Keratinocyte (primary cell): Measurements from ENCODE around the gene CUBN. TPM values are rescaled to one million over a fixed set of nuclear protein-coding genes. Genes with fewer than 3 reads are reported as not detected.

Experiments used
- DNase-seq: peaks from one replicate; pipeline ENCODE4 v3.0.0-alpha.2; 2011; ENCODE audit warnings: low read depth, missing footprints, low spot score
- FAIRE-seq: peaks from 2 replicates; lab custom pipeline; 2011; peaks lifted over from hg19 to GRCh38; lab: Jason Lieb, UNC
- H2AFZ ChIP-seq: 2 replicates; pipeline ENCODE4 v1.6.0; 2012; ENCODE audit warnings: low read length, control low read depth, inconsistent platforms; ENCODE audit not compliant: control insufficient read depth
- H3K27ac ChIP-seq: 2 replicates; pipeline ENCODE4 v1.5.1; 2011; ENCODE audit warnings: low read length; ENCODE audit not compliant: control insufficient read depth, insufficient read depth
- H3K27me3 ChIP-seq: 3 replicates; pipeline ENCODE4 v1.6.0; 2011; ENCODE audit warnings: low read length; ENCODE audit not compliant: control insufficient read depth, insufficient read depth; ENCODE audit errors: extremely low read depth
- H3K36me3 ChIP-seq, 2 experiments: 2 replicates in 1 of 2; 3 replicates in 1 of 2; pipeline ENCODE4 v1.5.1; 2011; ENCODE audit warnings: low read length in 2 of 2, mild to moderate bottlenecking in 1 of 2; ENCODE audit not compliant: control insufficient read depth in 2 of 2, insufficient read depth in 2 of 2; ENCODE audit errors: extremely low read depth in 1 of 2
- H3K4me1 ChIP-seq: 3 replicates; pipeline ENCODE4 v1.5.1; 2011; ENCODE audit warnings: low read length; ENCODE audit not compliant: control insufficient read depth, insufficient read depth; ENCODE audit errors: extremely low read depth
- H3K4me2 ChIP-seq: 3 replicates; pipeline ENCODE4 v1.6.0; 2011; ENCODE audit warnings: low read depth, low read length; ENCODE audit not compliant: control insufficient read depth, insufficient read depth; ENCODE audit errors: extremely low read depth
- H3K4me3 ChIP-seq, 3 experiments: fragments of 200-600 bp in 1 of 3; sonication (generic) in 1 of 3; 2 replicates in 2 of 3; 3 replicates in 1 of 3; pipeline ENCODE4 v1.5.1; 2011 to 2016; ENCODE audit warnings: low read length in 3 of 3, mild to moderate bottlenecking in 3 of 3, control low read depth in 2 of 3, inconsistent platforms in 1 of 3, low read depth in 1 of 3, mixed read lengths in 1 of 3, mixed run types in 1 of 3, moderate library complexity in 1 of 3; ENCODE audit not compliant: control insufficient read depth in 2 of 3, insufficient read depth in 2 of 3; ENCODE audit errors: extremely low read depth in 1 of 3
- H3K79me2 ChIP-seq: 2 replicates; pipeline ENCODE4 v1.6.0; 2012; ENCODE audit warnings: low read length; ENCODE audit not compliant: control insufficient read depth, insufficient read depth
- H3K9ac ChIP-seq: 3 replicates; pipeline ENCODE4 v1.6.0; 2011; ENCODE audit warnings: low read length; ENCODE audit not compliant: control insufficient read depth, insufficient read depth; ENCODE audit errors: extremely low read depth
- H3K9me1 ChIP-seq: 3 replicates; pipeline ENCODE4 v1.6.0; 2011; ENCODE audit warnings: low read length; ENCODE audit not compliant: control insufficient read depth, insufficient read depth; ENCODE audit errors: extremely low read depth
- H3K9me3 ChIP-seq: 2 replicates; pipeline ENCODE4 v1.5.1; 2012; ENCODE audit warnings: low read depth, low read length; ENCODE audit not compliant: control insufficient read depth
- H4K20me1 ChIP-seq: 3 replicates; pipeline ENCODE4 v1.6.0; 2011; ENCODE audit warnings: low read length; ENCODE audit not compliant: control insufficient read depth, insufficient read depth; ENCODE audit errors: extremely low read depth
- CTCF ChIP-seq, 3 experiments: IDR thresholded peaks in 1 of 3; conservative IDR thresholded peaks in 1 of 3; optimal IDR thresholded peaks in 1 of 3; 2 replicates in 2 of 3; 3 replicates in 1 of 3; pipeline versions ENCODE3 to v1.5.1; 2011; ENCODE audit warnings: low read length in 3 of 3, mild to moderate bottlenecking in 3 of 3, moderate library complexity in 2 of 3, control low read depth in 1 of 3, inconsistent platforms in 1 of 3; ENCODE audit not compliant: insufficient read depth in 2 of 3; ENCODE audit errors: extremely low read depth in 1 of 3
- EZH2 ChIP-seq: IDR thresholded peaks from one replicate; pipeline ENCODE4 v1.6.1; 2012; ENCODE audit warnings: inconsistent platforms, mild to moderate bottlenecking, low read length, moderate library complexity
- dilution Hi-C: fragments of 300-500 bp; cut with MboI; formaldehyde crosslinking; loops from one replicate; pipeline ENCODE4 v1.7.0; 2020; ENCODE audit warnings: low sequenced_read_pairs; ENCODE audit not compliant: extremely low pct_ligation_motif_present
- polyA plus RNA-seq, 5 experiments: library from polyadenylated mRNA; depleted of rRNA in 3 of 5; stranded (reverse) in 3 of 5; stranded (forward) in 1 of 5; unstranded in 1 of 5; fragments of >200 nt; gene quantifications; 1 replicate in 1 of 5; 2 replicates in 3 of 5; 3 replicates in 1 of 5; pipeline versions ENCODE4 v1.2.1 to v1.2.3, GENCODE V29; 2011 to 2012; ENCODE audit warnings: missing spikeins in 2 of 5, low read depth in 1 of 5, low replicate concordance in 1 of 5

CUBN gene
- polyA plus RNA-seq, 1 donor (not counting 4 experiments of a cell fraction or from before 2014, with no cell fraction given) = 0.07 TPM

GRCh38 chr10:16964576-16965343 lies 164.9 kb downstream of the CUBN start:
- Histone ChIP-seq H3K4me2 (no peak overlapping the region), H3K79me2 (no peaks in the 10 kb centered on the region), H3K27me3 (no peaks in the 10 kb centered on the region), H4K20me1 (no peaks in the 10 kb centered on the region), H3K9ac (no peak overlapping the region), H3K9me1 (no peaks in the 10 kb centered on the region), H3K9me3 (no peaks in the 10 kb centered on the region), H2AFZ (no peak overlapping the region), H3K4me1 (peaks cover 17% of the 10 kb centered on the region), H3K27ac (no peak overlapping the region), H3K4me3 (no peak overlapping the region), H3K36me3 (no peaks in the 10 kb centered on the region)
- DNase-seq (no peak), FAIRE-seq (peak; percentile 26)
- dilution Hi-C loops = no loop called here
- TF ChIP-seq CTCF (optimal IDR thresholded peaks at IDR 0.05 in 1 of 3, IDR thresholded peaks at IDR 0.05 in 1 of 3, conservative IDR thresholded peaks at IDR 0.05 in 1 of 3; ENCODE audit: extremely low read depth in 1 of 3, insufficient read depth in 2 of 3, low read length in 3 of 3) = no peak
- no peak for TF ChIP-seq EZH2

- Histone ChIP-seq H3K27me3 (no peaks in the 10 kb centered on the region), H3K9ac (no peak overlapping the region), H3K79me2 (no peaks in the 10 kb centered on the region), H4K20me1 (no peaks in the 10 kb centered on the region), H3K4me2 (no peak overlapping the region), H3K9me1 (no peaks in the 10 kb centered on the region), H3K4me1 (no peaks in the 10 kb centered on the region), H3K27ac (no peak overlapping the region), H3K36me3 (no peaks in the 10 kb centered on the region), H3K4me3 (no peak overlapping the region), H2AFZ (no peak overlapping the region), H3K9me3 (no peaks in the 10 kb centered on the region)
- dilution Hi-C loops = no loop called here
- DNase-seq = no peak
- TF ChIP-seq CTCF (optimal IDR thresholded peaks at IDR 0.05 in 1 of 3, IDR thresholded peaks at IDR 0.05 in 1 of 3, conservative IDR thresholded peaks at IDR 0.05 in 1 of 3; ENCODE audit: extremely low read depth in 1 of 3, insufficient read depth in 2 of 3, low read length in 3 of 3) (no peak), EZH2 (no peak)
- FAIRE-seq = no peak
Measured at GRCh38 chr10:16960551-16960950, 169.1 kb downstream of the CUBN start.
